Bronchial smooth muscle cell (primary cell): Measurements from ENCODE around the gene SFTPA1. TPM values are rescaled to one million over a fixed set of nuclear protein-coding genes. Genes with fewer than 3 reads are reported as not detected.

Experiments used
- total RNA-seq: library from RNA; depleted of rRNA; stranded (reverse); fragments of >200 nt; gene quantifications from 2 replicates; pipeline ENCODE4 v1.2.1, GENCODE V29; 2014

SFTPA1 gene
- total RNA-seq, result not detected in 2 replicates

DNA sequence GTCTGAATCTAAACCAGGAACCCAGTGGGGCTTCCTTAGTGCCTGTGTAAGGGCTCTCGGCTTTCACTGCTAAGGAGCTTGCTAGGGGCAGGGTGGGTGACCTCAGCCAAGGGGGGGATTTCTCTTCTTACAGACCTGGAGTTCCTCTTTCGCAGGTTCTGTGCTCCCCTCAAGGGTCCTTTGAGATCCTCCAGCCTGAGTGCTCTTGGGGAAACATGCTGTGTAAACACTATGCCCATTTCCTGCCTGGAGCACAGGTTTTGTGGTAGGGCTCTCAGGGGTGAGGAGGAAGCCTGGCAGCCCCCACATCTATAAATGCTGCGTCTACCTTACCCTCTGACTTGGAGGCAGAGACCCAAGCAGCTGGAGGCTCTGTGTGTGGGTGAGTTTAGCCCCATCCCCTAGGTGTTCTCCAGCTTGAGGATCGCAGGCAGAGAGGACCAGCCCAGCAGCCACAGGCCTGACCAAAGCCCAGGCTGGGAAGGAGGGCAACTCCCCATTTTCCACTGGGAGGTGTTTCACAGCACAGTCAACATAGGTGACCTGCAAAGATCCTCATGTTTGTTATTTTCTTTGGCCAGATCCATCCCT, at the start of gene SFTPA1:
SFTPA1 (plus strand) TSS at position 339 of the 591 bp plus-strand sequence. CDS start 887 bp downstream, outside the sequence.

Other genes with a start within 250 kb of the SFTPA1 start
- gene ZCCHC24, start 165.3 kb upstream of the SFTPA1 start, total RNA-seq, result 29.6 and 35.1 TPM in 2 replicates
- 0.09 and 0.32 TPM in 2 replicates for gene EIF5AL1, start 98.4 kb upstream of the SFTPA1 start, total RNA-seq
- gene SFTPA2, start 50.5 kb upstream of the SFTPA1 start, total RNA-seq, result not detected in 2 replicates
- 0.16 and 0.52 TPM in 2 replicates for gene NUTM2B, start 92.3 kb downstream of the SFTPA1 start, total RNA-seq
- not detected in 2 replicates for gene NUTM2E, start 215.8 kb downstream of the SFTPA1 start, total RNA-seq